Activated CD8-positive, alpha-beta memory T cell treated with anti-CD3 and anti-CD28 coated beads, Interleukin-2, amount 10 ng/mL, durations not matched to agents 7 days and 5 days (primary cell): Measurements from ENCODE around the gene GALNT7. TPM values are rescaled to one million over a fixed set of nuclear protein-coding genes. Genes with fewer than 3 reads are reported as not detected.

Experiments used
- ATAC-seq: fragments of 150-1000 bp; cut with Tn5 transposase; one replicate; pipeline ENCODE4 v1.10.0; 2021; ENCODE audit warnings: moderate library complexity
- CTCF ChIA-PET: fragments of 350-600 bp; sonication (Branson Sonifier 250); formaldehyde crosslinking; loops from one replicate; lab custom pipeline; 2021; ENCODE audit warnings: antibody characterized with exemption; lab: Charles Lee
- DNase-seq: peaks from one replicate; pipeline ENCODE4 v3.0.0-alpha.2; 2020
- H3K27ac Mint-ChIP-seq: one replicate; pipeline ENCODE4 v1.8.0; 2021; ENCODE audit warnings: mild to moderate bottlenecking, mixed read lengths
- H3K27me3 Mint-ChIP-seq: one replicate; pipeline ENCODE4 v1.8.0; 2021; ENCODE audit warnings: mixed read lengths
- H3K36me3 Mint-ChIP-seq: one replicate; pipeline ENCODE4 v1.8.0; 2021; ENCODE audit warnings: mild to moderate bottlenecking, mixed read lengths
- H3K4me1 Mint-ChIP-seq: one replicate; pipeline ENCODE4 v1.8.0; 2021; ENCODE audit warnings: mixed read lengths
- H3K4me3 Mint-ChIP-seq: one replicate; pipeline ENCODE4 v1.8.0; 2021; ENCODE audit warnings: mild to moderate bottlenecking, moderate library complexity, mixed read lengths
- H3K9me3 Mint-ChIP-seq: one replicate; pipeline ENCODE4 v1.8.0; 2022; ENCODE audit warnings: low read depth, mixed read lengths
- total RNA-seq, 2 experiments: library from RNA; stranded (reverse); gene quantifications; one replicate each; pipeline ENCODE4 v1.2.3, GENCODE V29; 2021

Gene GALNT7
- total RNA-seq, 2 experiments from 2014 or later, result 16.8 to 17.8 TPM

DNA sequence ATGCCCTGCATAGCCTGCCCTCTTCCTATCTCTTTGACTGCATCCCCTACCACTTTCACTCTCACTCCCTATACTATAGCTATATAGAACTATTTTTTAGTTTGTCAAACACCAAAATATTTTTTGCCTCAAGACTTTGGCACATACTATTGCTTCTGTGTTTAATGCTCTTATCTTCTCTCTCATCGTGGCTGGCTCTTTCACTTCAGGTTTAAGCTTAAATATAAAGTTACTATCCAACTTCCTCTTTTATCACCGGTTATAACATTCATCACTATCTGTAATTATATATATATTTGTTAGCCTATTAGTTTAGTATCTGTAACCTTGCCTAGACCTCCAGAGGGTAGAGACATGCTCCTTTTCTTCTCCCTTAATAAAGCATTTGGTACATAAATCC, 177.0 kb downstream of the GALNT7 start:
- no peak for ATAC-seq
- H3K27ac Mint-ChIP-seq, result no peak overlapping the region
- no peaks in the 10 kb centered on the region for H3K4me1 Mint-ChIP-seq
- H3K27me3 Mint-ChIP-seq, result peaks cover 8% of the 10 kb centered on the region
- peaks cover 1% of the 10 kb centered on the region for H3K36me3 Mint-ChIP-seq
- DNase-seq, result no peak
- H3K4me3 Mint-ChIP-seq, result no peak overlapping the region
- CTCF ChIA-PET, result interaction anchor here (1.0 to 2.1 kb wide), 2 partner anchors 10 kb away, joined by 3 to 9 read pairs; no protein-coding TSS in a partner anchor
- H3K9me3 Mint-ChIP-seq, result no peaks in the 10 kb centered on the region

DNA sequence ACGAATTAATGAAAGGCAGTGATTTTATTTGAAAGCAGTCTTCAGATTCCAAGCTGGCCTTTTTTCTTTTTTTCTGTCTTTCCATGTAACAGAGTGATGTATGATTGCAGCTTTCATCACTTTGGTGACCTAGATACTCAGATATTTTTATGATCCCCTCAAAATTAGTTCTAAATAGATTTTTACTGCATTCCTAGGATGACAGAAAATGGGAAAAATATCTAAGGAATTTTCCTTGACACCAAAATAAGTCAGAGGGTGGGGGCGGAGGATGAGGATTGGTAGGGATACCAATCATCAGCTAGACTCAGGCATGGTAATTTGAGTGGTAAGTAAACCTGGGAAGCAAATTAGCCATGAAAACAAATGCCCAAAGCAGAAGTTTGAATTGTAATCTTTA, 177.5 kb downstream of the GALNT7 start:
- DNase-seq, result no peak
- H3K27me3 Mint-ChIP-seq, result peaks cover 8% of the 10 kb centered on the region
- H3K27ac Mint-ChIP-seq, result no peak overlapping the region
- no peak overlapping the region for H3K4me3 Mint-ChIP-seq
- H3K9me3 Mint-ChIP-seq, result no peaks in the 10 kb centered on the region
- CTCF ChIA-PET, result interaction anchor here (1.0 to 2.1 kb wide), 2 partner anchors 9 to 11 kb away, joined by 3 to 9 read pairs; no protein-coding TSS in a partner anchor
- H3K36me3 Mint-ChIP-seq, result peaks cover 1% of the 10 kb centered on the region
- H3K4me1 Mint-ChIP-seq, result no peaks in the 10 kb centered on the region
- no peak for ATAC-seq

DNA sequence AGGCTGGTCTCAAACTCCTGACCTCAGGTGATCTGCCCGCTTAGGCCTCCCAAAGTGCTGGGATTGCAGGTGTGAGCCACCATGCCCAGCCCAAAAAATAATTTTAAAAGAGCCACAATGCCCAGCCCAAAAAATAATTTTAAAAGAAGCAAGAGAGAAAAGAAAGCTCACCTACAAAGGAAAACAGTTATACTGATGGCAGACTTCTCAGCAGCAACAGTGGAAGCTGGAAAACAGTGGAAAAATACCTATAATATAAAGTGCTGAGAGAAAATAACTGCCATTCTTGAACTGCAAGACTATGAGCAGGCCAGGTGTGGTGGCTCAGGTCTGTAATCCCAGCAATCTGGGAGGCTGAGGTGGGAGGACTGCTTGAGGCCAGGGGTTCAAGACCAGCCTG, 178.9 kb downstream of the GALNT7 start:
- ATAC-seq (no peak), DNase-seq (no peak)
- peaks cover 8% of the 10 kb centered on the region for H3K27me3 Mint-ChIP-seq
- H3K36me3 Mint-ChIP-seq, result peaks cover 1% of the 10 kb centered on the region
- H3K27ac Mint-ChIP-seq, result no peak overlapping the region
- H3K4me3 Mint-ChIP-seq, result no peak overlapping the region
- H3K4me1 Mint-ChIP-seq, result no peaks in the 10 kb centered on the region
- CTCF ChIA-PET, result interaction anchor here (1.1 to 1.3 kb wide), 4 partner anchors 13 to 46 kb away, joined by 3 to 4 read pairs (median 3); partner anchors contain the start of gene HMGB2
- H3K9me3 Mint-ChIP-seq, result no peaks in the 10 kb centered on the region

DNA sequence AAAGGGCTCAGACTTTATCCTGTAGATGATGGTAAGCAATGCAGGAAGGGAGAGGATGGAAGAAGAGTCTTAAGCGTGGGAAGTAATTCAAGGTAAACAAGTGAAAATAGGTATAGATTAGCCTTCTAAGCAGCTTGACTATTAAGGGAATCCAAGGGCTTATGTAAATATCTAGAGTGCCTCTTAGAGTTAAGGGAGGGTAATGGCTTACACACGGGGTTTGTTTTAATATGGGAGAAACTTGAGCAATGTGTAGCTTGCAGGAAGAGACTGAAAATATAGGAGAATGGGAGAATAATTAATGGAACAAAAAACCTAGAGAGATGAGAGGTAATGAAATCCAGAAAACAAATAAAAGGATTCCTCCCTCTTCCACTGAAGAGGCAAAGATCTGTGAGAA, 189.3 kb downstream of the GALNT7 start:
- no peak overlapping the region for H3K27ac Mint-ChIP-seq
- H3K36me3 Mint-ChIP-seq, result no peaks in the 10 kb centered on the region
- DNase-seq (no peak), ATAC-seq (no peak)
- H3K9me3 Mint-ChIP-seq, result no peaks in the 10 kb centered on the region
- H3K27me3 Mint-ChIP-seq, result peaks cover 8% of the 10 kb centered on the region
- no peak overlapping the region for H3K4me3 Mint-ChIP-seq
- CTCF ChIA-PET, result interaction anchor here (1.5 kb wide), 1 partner anchor 10 kb away, joined by 4 read pairs; no protein-coding TSS in a partner anchor
- peaks cover 6% of the 10 kb centered on the region for H3K4me1 Mint-ChIP-seq

DNA sequence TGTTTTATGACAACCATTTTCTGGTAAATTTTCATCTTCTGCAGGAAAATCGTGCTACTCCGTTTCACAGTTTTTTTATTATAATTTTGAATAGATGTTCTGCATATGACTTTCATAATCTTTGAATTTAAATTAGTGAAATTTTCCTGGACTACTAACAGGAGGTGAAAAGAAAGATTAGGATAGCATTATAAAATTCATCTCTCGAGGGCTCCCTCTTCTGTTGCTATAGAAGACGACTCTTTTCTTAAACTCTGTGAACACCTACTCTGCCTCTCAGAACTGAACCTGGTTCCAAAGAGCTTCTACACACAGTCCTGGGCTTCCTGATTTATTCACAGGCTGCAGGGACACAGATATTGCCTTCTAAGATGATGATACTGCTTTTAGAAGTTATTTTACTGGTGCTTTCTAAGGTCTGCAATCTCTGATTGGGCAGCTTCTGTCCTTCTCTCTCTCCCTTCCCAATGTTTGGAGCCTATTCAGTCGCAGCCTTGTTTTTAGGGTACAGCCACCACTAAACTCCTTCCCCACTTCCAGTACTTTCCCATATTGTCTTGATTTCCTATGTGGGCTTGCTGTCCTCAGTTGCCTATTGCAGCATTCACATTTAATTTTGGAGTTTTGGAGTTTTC, 192.1 kb downstream of the GALNT7 start:
- no peaks in the 10 kb centered on the region for H3K9me3 Mint-ChIP-seq
- DNase-seq (no peak), ATAC-seq (peak; percentile 58)
- H3K4me1 Mint-ChIP-seq, result peaks cover 13% of the 10 kb centered on the region
- CTCF ChIA-PET, result interaction anchor here (0.6 to 1.8 kb wide), 5 partner anchors 12 to 41 kb away, joined by 3 to 5 read pairs (median 3); no protein-coding TSS in a partner anchor
- H3K4me3 Mint-ChIP-seq, result no peak overlapping the region
- peaks cover 3% of the 10 kb centered on the region for H3K36me3 Mint-ChIP-seq
- H3K27me3 Mint-ChIP-seq, result no peaks in the 10 kb centered on the region
- H3K27ac Mint-ChIP-seq, result no peak overlapping the region

DNA sequence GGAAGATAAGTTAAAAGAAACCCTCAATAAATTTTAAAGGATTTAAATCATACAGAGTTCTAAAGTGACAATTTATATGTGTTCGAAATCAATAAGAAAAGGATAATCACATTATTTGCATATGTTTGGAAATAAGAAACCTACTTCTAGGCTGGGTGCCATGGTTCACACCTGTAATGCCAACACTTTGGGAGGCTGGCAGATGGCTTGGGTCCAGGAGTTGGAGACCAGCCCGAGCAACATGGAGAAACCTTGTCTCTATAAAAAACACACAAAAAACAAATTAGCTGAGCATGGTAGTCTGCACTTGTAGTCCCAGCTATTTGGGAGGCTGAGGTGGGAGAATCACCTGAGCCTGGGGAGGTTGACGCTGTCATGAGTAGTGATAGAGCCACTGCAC, 194.1 kb downstream of the GALNT7 start:
- ATAC-seq, result no peak
- CTCF ChIA-PET, result interaction anchor here (1.1 to 1.2 kb wide), 2 partner anchors 15 to 24 kb away, joined by 3 read pairs; no protein-coding TSS in a partner anchor
- H3K27ac Mint-ChIP-seq, result no peak overlapping the region

DNA sequence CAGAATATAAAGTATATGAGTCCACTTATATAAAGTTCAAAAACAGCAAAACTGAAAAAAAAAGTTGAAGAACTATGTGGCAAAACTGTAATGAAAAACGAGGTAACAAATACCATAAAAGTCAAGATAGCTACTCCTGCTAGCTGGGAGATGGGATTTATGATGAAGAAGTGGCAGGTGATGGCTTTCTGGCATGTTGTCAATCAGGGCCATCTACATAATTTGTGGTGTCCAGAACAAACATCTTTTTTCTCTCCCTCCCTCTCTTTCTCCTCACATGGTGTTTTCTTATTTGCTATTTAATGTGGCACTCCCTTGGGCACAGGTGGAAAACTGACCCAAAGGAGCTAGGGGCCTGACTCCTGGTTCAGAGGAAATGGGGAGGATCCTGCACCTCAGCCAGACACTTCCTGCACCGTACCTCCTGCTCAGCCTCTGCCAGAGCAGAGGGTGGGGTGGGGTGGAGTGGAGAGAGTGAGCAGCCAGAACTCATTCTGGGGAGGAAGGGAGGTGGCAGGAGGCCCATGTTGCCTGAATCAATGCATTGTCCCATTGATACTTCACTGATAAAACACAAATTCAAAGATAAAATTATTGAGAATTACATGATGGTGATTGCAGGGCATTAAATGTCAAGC, 196.9 kb downstream of the GALNT7 start:
- H3K4me3 Mint-ChIP-seq, result no peak overlapping the region
- H3K36me3 Mint-ChIP-seq, result peaks cover 5% of the 10 kb centered on the region
- peaks cover 38% of the 10 kb centered on the region for H3K4me1 Mint-ChIP-seq
- CTCF ChIA-PET, result interaction anchor here (0.6 to 1.3 kb wide), 4 partner anchors 18 to 64 kb away, joined by 3 to 4 read pairs (median 3); no protein-coding TSS in a partner anchor
- peak overlapping the region; percentile 54 for H3K27ac Mint-ChIP-seq
- ATAC-seq (no peak), DNase-seq (no peak)
- H3K9me3 Mint-ChIP-seq, result no peaks in the 10 kb centered on the region
- H3K27me3 Mint-ChIP-seq, result no peaks in the 10 kb centered on the region

More for the DNA sequence above, 194.1 kb downstream of the GALNT7 start:
- DNase-seq, result no peak
- Mint-ChIP-seq H3K9me3 (no peaks in the 10 kb centered on the region), H3K36me3 (peaks cover 5% of the 10 kb centered on the region), H3K4me1 (peaks cover 32% of the 10 kb centered on the region), H3K27me3 (no peaks in the 10 kb centered on the region), H3K4me3 (no peak overlapping the region)

DNA sequence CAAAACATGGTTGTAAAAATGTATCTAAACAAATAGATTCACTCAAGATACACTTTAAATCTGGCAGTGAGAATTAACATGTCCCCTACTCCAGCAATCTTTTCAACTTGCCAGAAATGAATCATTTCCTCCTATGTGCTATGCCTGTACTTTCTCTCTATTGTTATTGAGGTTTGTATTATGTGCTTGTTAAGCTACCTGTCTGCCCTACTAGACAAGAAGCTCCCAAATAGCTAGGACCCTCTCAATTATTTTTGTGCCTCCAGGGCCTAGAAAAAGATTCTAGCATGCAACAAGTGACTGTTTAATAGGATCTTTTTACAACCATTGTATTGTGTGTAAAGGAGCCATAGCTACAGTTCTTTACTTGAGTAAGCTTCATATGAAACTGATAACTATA, 198.7 kb downstream of the GALNT7 start:
- no peaks in the 10 kb centered on the region for H3K27me3 Mint-ChIP-seq
- ATAC-seq, result no peak

DNA sequence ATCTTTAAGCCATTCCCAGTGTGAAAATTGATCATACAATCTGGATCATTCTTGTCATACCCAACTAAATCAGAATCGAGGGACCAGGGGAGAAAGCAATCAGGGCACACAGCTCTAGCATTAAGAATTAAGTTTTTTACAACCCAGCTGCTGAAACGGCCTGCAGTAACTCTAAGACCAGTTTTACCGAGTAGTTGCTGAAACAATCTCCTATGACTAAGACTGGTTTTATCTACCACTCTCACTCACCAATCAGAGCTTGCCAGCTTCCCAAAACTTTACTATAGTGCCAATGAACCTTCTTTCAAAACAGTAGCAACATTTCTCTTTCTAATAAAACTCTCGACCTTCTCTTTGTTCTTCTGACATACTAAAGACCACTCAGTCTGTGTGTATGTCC, 199.3 kb downstream of the GALNT7 start:
- peak overlapping the region; percentile 57 for H3K4me3 Mint-ChIP-seq
- H3K27ac Mint-ChIP-seq, result peak overlapping the region; percentile 58
- CTCF ChIA-PET, result interaction anchor here (1.0 to 7.1 kb wide), 4 partner anchors 11 to 49 kb away, joined by 3 to 55 read pairs (median 4); partner anchors contain the start of gene HMGB2
- no peak for DNase-seq
- no peak for ATAC-seq
- H3K9me3 Mint-ChIP-seq, result no peaks in the 10 kb centered on the region
- H3K4me1 Mint-ChIP-seq, result peaks cover 38% of the 10 kb centered on the region
- H3K27me3 Mint-ChIP-seq, result no peaks in the 10 kb centered on the region
- H3K36me3 Mint-ChIP-seq, result peaks cover 11% of the 10 kb centered on the region

More for the DNA sequence above, 198.7 kb downstream of the GALNT7 start:
- H3K27ac Mint-ChIP-seq, result peak overlapping the region; percentile 48
- peaks cover 36% of the 10 kb centered on the region for H3K4me1 Mint-ChIP-seq
- CTCF ChIA-PET, result interaction anchor here (1.0 to 7.1 kb wide), 4 partner anchors 10 to 49 kb away, joined by 3 to 55 read pairs (median 4); partner anchors contain the start of gene HMGB2
- H3K4me3 Mint-ChIP-seq, result peak overlapping the region; percentile 34
- DNase-seq, result no peak
- peaks cover 9% of the 10 kb centered on the region for H3K36me3 Mint-ChIP-seq
- no peaks in the 10 kb centered on the region for H3K9me3 Mint-ChIP-seq

DNA sequence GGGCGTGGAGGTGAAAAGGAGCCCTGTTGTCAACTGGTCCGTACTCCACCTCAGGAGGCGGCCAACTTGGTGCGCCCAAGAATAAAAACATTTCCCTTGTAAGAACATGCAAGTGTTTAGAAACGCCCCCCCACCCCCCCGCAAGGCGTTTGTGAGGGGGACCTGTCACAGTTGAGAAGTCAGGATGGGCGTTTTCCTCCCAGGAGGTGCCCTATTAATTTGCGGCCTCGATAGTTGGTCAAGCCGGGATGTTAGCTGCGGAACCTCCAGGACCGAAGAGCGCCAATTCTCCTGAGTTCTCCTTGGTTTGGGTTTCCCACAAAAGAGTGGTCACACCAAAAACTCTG, 201.5 kb downstream of the GALNT7 start:
- DNase-seq (peak; percentile 81), ATAC-seq (peak; percentile 12)
- H3K36me3 Mint-ChIP-seq, result peaks cover 20% of the 10 kb centered on the region
- H3K27me3 Mint-ChIP-seq, result no peaks in the 10 kb centered on the region
- peak overlapping the region; percentile 99 for H3K27ac Mint-ChIP-seq
- no peaks in the 10 kb centered on the region for H3K9me3 Mint-ChIP-seq
- H3K4me3 Mint-ChIP-seq, result peak overlapping the region; percentile 98
- peaks cover 49% of the 10 kb centered on the region for H3K4me1 Mint-ChIP-seq
- CTCF ChIA-PET, result interaction anchor here (0.8 to 7.1 kb wide), 6 partner anchors 15 to 69 kb away, joined by 3 to 55 read pairs (median 4); partner anchors contain the start of gene HMGB2

DNA sequence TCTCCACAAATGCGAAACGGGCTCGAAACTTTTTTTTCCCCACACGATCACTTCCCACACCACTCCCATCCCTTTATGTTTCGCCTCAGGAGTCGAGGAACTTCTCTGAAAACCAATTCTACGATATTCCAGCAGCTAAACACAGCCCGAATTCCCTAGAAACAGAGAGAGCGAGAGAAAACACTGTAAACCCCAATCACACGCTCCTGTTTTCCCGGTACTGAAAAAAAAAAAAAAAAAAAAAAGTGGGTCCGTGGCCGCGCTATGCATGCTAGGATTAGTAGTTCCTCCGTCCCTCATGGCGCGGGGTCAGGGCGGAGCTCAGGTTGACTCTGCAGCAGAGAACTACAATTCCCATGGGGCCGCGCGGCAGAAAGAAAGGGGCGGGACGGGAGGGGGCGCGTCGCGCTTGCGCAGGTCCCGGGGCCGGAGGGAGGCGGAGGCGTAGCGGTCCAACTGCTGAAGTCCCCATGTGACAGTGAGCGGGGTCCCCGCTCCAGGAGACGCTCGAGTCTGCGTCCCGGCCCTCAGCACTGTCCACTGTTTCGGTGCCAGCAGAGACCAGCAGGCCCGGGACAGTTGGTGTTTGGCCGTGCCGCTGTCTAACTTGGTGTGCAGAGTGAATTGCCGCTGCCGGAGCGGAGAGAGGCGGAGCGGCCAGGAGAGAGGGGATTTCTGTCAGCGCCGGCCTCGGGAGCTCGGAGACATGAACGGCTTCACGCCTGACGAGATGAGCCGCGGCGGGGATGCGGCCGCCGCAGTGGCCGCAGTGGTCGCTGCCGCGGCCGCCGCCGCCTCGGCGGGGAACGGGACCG, 202.1 kb downstream of the GALNT7 start, which contains the start of gene SAP30:
TSS of gene SAP30 (plus strand) at position 478 of the 815 bp plus-strand sequence. CDS start at position 707, 229 bp downstream.
- Mint-ChIP-seq H3K4me3 (peak within 1 kb of the TSS; percentile 98), H3K36me3 (peaks cover 23% of the 10 kb centered on the region), H3K27me3 (no peaks in the 10 kb centered on the region), H3K9me3 (no peaks in the 10 kb centered on the region), H3K4me1 (peaks cover 45% of the 10 kb centered on the region), H3K27ac (peak within 1 kb of the TSS; percentile 99)
- CTCF ChIA-PET, result interaction anchor here (0.7 to 7.1 kb wide), 6 partner anchors 37 to 357 kb away, joined by 3 to 55 read pairs (median 4); partner anchors contain the start of gene HMGB2
- peak; percentile 98 for DNase-seq
- ATAC-seq, result peak; percentile 79

DNA sequence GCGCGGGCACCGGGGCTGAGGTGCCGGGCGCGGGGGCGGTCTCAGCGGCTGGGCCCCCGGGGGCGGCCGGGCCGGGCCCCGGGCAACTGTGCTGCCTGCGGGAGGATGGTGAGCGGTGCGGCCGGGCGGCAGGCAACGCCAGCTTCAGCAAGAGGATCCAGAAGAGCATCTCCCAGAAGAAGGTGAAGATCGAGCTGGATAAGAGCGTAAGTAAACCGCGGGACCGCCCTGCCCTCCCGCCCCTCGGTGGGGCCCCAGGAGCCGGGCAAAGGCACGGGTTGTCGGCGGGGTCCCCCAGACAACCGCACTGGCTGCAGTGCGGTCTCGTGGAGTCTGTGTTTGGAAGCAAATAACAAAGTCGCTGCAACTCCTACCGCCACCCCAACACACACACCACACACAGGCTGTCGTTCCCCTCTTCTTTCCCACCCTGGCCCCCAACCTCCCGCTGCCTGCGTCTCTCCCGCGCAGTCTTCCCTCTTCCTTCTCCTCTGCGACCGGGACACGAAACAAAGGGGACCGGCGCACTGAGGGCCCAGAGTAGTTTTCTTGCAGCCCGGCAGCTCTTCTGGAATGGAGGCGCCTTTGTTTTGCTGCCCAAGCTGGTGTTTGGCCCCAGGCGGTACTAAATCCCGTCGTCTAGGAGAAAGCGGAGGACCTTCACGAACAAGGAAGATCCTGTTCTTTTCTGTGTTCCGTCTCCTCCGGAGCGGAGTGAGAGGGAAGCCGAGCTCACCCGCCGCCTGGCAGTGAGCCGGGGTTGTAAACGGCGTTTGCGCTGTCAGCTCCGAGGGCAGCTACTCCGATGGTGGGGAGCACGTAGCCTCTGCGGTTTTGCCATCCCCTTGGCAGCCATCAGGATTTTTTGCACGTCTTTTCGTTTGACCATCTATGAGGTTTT, 202.9 kb downstream of the GALNT7 start:
- Mint-ChIP-seq H3K27me3 (no peaks in the 10 kb centered on the region), H3K36me3 (peaks cover 27% of the 10 kb centered on the region), H3K27ac (peak overlapping the region; percentile 92), H3K4me1 (peaks cover 39% of the 10 kb centered on the region), H3K4me3 (peak overlapping the region; percentile 98), H3K9me3 (no peaks in the 10 kb centered on the region)
- DNase-seq, result peak; percentile 74
- CTCF ChIA-PET, result interaction anchor here (0.7 to 7.1 kb wide), 9 partner anchors 14 to 358 kb away, joined by 3 to 55 read pairs (median 4); partner anchors contain the start of gene HMGB2
- ATAC-seq, result peak; percentile 15
